ENCODE results near the gene HMGB1. TPM values are rescaled to one million over a fixed set of nuclear protein-coding genes. Genes with fewer than 3 reads are reported as not detected.

Gene HMGB1
- total RNA-seq, 1 donor from 2014 or later: 135 TPM

DNA sequence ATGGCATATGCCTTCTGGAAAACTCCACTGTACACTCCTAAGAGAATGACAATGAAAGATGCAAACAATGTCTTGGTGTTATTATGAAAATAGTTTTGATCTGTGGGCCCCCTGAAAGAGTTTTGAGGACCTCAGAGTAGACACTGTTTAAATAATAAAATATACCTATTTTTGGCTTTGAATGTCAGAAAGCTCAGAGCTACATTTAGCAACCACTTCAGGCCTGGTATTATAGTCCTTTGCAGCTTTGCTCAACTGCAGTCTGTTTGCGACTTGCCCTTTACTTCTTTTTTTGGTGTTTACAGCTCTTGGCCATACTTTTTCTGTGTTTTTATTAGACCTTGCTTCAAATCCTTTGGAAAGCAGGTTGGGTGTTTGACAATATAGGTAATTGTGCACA lies 49.3 kb downstream of the HMGB1 start:
- no peaks in the 10 kb centered on the region for H3K9me3 ChIP-seq
- H3K4me1 ChIP-seq: peaks cover 8 to 9% of the 10 kb centered on the region in 2 donors
- H3K27me3 ChIP-seq: no peaks in the 10 kb centered on the region
- intact Hi-C loops (cut with DNase I): no loop called here
- no peak overlapping the region for H3K4me3 ChIP-seq
- H3K36me3 ChIP-seq: no peaks in the 10 kb centered on the region
- H3K27ac ChIP-seq: no peak overlapping the region
- TF ChIP-seq, protein P1, sequence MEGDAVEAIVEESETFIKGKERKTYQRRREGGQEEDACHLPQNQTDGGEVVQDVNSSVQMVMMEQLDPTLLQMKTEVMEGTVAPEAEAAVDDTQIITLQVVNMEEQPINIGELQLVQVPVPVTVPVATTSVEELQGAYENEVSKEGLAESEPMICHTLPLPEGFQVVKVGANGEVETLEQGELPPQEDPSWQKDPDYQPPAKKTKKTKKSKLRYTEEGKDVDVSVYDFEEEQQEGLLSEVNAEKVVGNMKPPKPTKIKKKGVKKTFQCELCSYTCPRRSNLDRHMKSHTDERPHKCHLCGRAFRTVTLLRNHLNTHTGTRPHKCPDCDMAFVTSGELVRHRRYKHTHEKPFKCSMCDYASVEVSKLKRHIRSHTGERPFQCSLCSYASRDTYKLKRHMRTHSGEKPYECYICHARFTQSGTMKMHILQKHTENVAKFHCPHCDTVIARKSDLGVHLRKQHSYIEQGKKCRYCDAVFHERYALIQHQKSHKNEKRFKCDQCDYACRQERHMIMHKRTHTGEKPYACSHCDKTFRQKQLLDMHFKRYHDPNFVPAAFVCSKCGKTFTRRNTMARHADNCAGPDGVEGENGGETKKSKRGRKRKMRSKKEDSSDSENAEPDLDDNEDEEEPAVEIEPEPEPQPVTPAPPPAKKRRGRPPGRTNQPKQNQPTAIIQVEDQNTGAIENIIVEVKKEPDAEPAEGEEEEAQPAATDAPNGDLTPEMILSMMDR (IDR thresholded peaks at IDR 0.05): no peak
- DNase-seq (ENCODE audit: low spot score in 2 of 2): no peak

DNA sequence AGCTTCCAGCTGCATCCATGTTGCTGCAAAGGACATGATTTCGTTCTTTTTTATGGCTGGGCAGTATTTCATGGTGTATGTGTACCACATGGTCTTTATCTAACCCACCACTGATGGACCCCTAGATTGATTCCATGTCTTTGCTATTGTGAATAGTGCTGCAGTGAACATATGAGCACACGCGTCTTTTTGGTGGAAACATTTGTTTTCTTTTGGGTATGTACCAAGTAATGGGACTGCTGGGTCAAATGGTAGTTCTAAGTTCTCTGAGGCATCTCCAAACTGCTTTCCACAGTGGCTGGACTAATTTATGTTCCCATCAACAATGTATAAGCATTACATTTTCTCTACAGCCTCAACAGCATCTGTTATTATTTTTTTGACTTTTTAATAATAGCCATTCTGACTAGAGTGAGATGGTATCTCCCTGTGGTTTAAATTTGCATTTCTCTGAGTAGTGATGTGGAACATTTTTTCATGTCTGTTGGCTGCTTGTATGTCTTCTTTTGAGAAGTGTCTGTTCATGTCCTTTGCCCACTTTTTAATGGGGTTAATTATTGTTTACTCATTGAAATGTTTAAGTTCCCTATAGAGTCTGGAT lies 50.2 kb downstream of the HMGB1 start:
- Histone ChIP-seq H3K27me3 (no peaks in the 10 kb centered on the region), H3K4me3 (no peak overlapping the region), H3K4me1 (peaks cover 0 to under 1% of the 10 kb centered on the region in 2 donors), H3K36me3 (no peaks in the 10 kb centered on the region), H3K27ac (no peak overlapping the region), H3K9me3 (no peaks in the 10 kb centered on the region)
- TF ChIP-seq, protein P1 (IDR thresholded peaks at IDR 0.05): no peak
- no peak for DNase-seq (ENCODE audit: low spot score in 2 of 2)
- intact Hi-C loops (cut with DNase I): no loop called here

DNA sequence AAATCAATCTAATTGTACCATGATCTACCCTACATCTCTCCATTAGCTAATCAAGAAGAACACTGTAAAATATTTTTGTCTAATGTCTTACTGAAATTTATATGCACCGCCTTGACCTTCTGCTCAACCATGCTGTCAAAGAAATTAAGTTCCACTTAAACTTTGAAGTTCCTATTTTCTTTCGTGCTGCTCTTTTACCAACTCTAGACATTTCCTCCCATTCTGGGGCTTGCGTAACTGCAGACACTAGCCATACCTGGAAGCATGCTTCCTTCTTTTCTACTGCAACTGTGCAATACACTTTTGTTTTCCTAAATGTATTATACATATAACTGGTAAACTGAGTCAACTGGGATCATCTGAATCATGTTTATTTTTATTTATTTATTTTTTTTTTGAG lies 51.9 kb downstream of the HMGB1 start:
- DNase-seq (ENCODE audit: low spot score in 2 of 2): no peak
- Histone ChIP-seq H3K27ac (no peak overlapping the region), H3K36me3 (no peaks in the 10 kb centered on the region), H3K27me3 (no peaks in the 10 kb centered on the region), H3K4me3 (no peak overlapping the region), H3K9me3 (no peaks in the 10 kb centered on the region), H3K4me1 (peaks cover 2 to 13% of the 10 kb centered on the region in 2 donors)
- intact Hi-C loops (cut with DNase I): no loop called here
- TF ChIP-seq, protein P1 (IDR thresholded peaks at IDR 0.05): no peak

DNA sequence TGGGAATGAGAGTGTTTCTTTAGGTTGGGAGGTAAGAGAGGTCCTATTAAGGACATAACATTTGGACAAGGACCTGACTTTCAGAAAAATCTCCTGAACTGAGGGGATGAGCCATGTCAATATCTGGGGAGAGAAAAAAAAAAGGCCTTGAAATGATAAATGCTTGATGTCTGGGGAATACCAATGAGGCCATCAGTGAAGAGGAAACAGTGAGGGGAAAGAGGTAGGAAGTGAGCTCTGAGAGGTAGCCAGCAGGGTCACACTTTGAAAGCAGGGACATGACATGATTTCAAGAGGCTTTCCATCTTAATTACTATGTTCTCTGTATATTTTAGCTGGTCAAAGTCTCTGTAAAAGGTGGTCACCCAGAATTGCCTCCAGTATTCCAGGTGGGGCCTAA lies 53.4 kb downstream of the HMGB1 start:
- Histone ChIP-seq H3K27me3 (no peaks in the 10 kb centered on the region), H3K4me3 (no peak overlapping the region), H3K4me1 (peaks cover 5 to 21% of the 10 kb centered on the region in 2 donors), H3K36me3 (no peaks in the 10 kb centered on the region), H3K27ac (no peak overlapping the region), H3K9me3 (no peaks in the 10 kb centered on the region)
- intact Hi-C loops (cut with DNase I): no loop called here
- TF ChIP-seq, protein P1 (IDR thresholded peaks at IDR 0.05): no peak
- DNase-seq (ENCODE audit: low spot score in 2 of 2): no peak

DNA sequence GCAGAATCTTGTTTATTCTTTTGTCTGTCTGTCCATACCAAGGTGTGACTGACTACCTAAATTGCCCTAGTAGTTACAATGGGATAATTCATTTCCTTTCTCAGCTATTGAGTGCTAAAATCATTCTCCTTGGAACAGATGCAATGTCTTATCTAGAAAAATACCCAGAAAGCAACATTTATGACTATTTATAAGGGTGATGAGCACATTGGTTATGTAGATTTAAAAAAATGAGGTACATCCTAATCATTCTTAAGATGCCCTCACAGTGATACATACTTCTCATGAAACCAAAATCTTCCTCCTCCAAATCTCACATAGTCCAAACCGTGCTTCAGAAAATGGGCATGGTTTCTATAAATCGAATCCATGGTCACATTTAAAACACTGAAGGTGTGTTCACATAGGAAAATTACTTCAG lies 55.0 kb downstream of the HMGB1 start:
- peaks cover 5 to 21% of the 10 kb centered on the region in 2 donors for H3K4me1 ChIP-seq
- no peak overlapping the region for H3K4me3 ChIP-seq
- no peaks in the 10 kb centered on the region for H3K27me3 ChIP-seq
- H3K36me3 ChIP-seq: no peaks in the 10 kb centered on the region
- H3K9me3 ChIP-seq: no peaks in the 10 kb centered on the region
- intact Hi-C loops (cut with DNase I): no loop called here
- H3K27ac ChIP-seq: peak overlapping the region; percentile 95 to 96
- TF ChIP-seq, protein P1 (IDR thresholded peaks at IDR 0.05): no peak
- DNase-seq (ENCODE audit: low spot score in 2 of 2): no peak
